ENCODE results near the gene ARRB1. TPM values are rescaled to one million over a fixed set of nuclear protein-coding genes. Genes with fewer than 3 reads are reported as not detected.

ARRB1 gene
- total and polyA plus RNA-seq, 2 of the 13 experiments (the other 11 are each of a cell fraction or from before 2014, with no cell fraction given), result 22.5 to 35.7 TPM

DNA sequence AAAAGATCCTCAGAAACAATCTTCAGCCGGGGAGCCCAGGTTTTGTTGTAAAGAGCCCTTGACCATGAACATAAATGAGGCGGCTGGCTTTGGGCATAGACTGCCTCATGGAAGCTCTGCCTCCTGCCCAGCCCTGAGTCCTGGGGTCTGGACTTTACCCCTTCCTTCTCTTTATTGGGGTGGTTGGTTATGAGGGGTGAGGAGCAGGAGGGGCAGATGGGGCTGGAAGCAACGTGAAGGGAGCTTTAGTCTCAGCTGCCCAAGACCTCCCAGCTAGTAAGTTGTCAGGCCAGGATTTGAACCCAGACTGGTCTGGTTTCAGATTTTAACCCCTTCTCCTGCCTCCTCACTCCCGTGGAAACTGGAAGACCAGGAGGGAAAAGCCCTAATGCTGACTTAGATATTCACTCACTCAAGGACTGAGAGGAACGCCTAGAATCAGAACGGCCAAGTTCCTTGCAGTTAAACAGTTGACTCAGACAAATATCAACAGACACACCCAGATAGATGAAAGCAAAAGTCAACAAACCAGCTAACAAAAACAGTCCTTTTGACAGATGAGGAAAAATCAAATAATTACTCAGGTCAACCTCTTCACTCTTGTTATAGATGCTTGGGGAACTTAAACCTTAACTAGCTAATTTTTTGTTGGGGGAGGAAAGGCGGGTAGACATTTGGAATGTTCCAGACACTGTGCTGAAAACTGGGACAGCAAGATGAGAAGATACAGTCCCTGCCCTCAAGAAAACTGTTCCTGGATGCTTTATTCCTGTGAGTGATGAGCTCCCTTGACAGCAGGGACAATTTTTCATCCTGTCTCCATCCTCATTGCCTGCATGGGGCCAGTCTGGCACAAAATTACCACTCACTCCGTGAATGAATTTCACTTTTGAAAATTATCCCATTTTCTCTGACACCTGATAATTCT is 20.8 kb upstream of the ARRB1 start (continued):
- TF ChIP-seq, protein P1, sequence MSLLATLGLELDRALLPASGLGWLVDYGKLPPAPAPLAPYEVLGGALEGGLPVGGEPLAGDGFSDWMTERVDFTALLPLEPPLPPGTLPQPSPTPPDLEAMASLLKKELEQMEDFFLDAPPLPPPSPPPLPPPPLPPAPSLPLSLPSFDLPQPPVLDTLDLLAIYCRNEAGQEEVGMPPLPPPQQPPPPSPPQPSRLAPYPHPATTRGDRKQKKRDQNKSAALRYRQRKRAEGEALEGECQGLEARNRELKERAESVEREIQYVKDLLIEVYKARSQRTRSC (CRISPR knock-in tag; IDR thresholded peaks at IDR 0.05; ENCODE audit: low read depth), result no peak
- TF ChIP-seq SRF (IDR thresholded peaks at IDR 0.05; ENCODE audit: low read depth, low read length) (no peak), ZNF792 (CRISPR knock-in tag; IDR thresholded peaks at IDR 0.05) (peak; percentile 58; the same call in 1 of the 2 replicates), ZFAT (CRISPR knock-in tag; conservative IDR thresholded peaks at IDR 0.05) (no peak), ZBTB20 (CRISPR knock-in tag; IDR thresholded peaks at IDR 0.05; ENCODE audit: borderline replicate concordance, low read depth) (no peak), ZNF138 (CRISPR knock-in tag; IDR thresholded peaks at IDR 0.05; ENCODE audit: low read depth) (no peak), ISX (CRISPR knock-in tag; conservative IDR thresholded peaks at IDR 0.05) (no peak), SP140L (CRISPR knock-in tag; IDR thresholded peaks at IDR 0.05; ENCODE audit: borderline replicate concordance) (no peak), GATAD2A (CRISPR knock-in tag; IDR thresholded peaks at IDR 0.05) (peak; percentile 65), MIER2 (CRISPR knock-in tag; IDR thresholded peaks at IDR 0.05) (no peak), DNMT3B (CRISPR knock-in tag; conservative IDR thresholded peaks at IDR 0.05) (no peak), MTF2 (CRISPR knock-in tag; IDR thresholded peaks at IDR 0.05; ENCODE audit: borderline replicate concordance) (no peak)
- TF ChIP-seq, protein P2, sequence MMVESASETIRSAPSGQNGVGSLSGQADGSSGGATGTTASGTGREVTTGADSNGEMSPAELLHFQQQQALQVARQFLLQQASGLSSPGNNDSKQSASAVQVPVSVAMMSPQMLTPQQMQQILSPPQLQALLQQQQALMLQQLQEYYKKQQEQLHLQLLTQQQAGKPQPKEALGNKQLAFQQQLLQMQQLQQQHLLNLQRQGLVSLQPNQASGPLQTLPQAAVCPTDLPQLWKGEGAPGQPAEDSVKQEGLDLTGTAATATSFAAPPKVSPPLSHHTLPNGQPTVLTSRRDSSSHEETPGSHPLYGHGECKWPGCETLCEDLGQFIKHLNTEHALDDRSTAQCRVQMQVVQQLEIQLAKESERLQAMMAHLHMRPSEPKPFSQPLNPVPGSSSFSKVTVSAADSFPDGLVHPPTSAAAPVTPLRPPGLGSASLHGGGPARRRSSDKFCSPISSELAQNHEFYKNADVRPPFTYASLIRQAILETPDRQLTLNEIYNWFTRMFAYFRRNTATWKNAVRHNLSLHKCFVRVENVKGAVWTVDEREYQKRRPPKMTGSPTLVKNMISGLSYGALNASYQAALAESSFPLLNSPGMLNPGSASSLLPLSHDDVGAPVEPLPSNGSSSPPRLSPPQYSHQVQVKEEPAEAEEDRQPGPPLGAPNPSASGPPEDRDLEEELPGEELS (CRISPR knock-in tag; IDR thresholded peaks at IDR 0.05), result peak; percentile 80
- TF ChIP-seq, protein P3, sequence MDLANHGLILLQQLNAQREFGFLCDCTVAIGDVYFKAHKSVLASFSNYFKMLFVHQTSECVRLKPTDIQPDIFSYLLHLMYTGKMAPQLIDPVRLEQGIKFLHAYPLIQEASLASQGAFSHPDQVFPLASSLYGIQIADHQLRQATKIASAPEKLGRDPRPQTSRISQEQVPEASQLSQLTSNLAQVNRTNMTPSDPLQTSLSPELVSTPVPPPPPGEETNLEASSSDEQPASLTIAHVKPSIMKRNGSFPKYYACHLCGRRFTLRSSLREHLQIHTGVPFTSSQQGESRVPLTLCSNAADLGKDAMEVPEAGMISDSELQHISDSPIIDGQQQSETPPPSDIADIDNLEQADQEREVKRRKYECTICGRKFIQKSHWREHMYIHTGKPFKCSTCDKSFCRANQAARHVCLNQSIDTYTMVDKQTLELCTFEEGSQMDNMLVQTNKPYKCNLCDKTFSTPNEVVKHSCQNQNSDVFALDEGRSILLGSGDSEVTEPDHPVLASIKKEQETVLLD (CRISPR knock-in tag; IDR thresholded peaks at IDR 0.05; ENCODE audit: low read depth), result no peak
- TF ChIP-seq, protein P4, sequence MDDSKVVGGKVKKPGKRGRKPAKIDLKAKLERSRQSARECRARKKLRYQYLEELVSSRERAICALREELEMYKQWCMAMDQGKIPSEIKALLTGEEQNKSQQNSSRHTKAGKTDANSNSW (CRISPR knock-in tag; IDR thresholded peaks at IDR 0.05; ENCODE audit: borderline replicate concordance), result no peak
- TF ChIP-seq, protein P5, sequence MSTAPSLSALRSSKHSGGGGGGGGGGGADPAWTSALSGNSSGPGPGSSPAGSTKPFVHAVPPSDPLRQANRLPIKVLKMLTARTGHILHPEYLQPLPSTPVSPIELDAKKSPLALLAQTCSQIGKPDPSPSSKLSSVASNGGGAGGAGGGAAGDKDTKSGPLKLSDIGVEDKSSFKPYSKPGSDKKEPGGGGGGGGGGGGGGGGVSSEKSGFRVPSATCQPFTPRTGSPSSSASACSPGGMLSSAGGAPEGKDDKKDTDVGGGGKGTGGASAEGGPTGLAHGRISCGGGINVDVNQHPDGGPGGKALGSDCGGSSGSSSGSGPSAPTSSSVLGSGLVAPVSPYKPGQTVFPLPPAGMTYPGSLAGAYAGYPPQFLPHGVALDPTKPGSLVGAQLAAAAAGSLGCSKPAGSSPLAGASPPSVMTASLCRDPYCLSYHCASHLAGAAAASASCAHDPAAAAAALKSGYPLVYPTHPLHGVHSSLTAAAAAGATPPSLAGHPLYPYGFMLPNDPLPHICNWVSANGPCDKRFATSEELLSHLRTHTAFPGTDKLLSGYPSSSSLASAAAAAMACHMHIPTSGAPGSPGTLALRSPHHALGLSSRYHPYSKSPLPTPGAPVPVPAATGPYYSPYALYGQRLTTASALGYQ (CRISPR knock-in tag; IDR thresholded peaks at IDR 0.05), result peak; percentile 76; the same call in 1 of the 2 replicates
- TF ChIP-seq, protein P6, sequence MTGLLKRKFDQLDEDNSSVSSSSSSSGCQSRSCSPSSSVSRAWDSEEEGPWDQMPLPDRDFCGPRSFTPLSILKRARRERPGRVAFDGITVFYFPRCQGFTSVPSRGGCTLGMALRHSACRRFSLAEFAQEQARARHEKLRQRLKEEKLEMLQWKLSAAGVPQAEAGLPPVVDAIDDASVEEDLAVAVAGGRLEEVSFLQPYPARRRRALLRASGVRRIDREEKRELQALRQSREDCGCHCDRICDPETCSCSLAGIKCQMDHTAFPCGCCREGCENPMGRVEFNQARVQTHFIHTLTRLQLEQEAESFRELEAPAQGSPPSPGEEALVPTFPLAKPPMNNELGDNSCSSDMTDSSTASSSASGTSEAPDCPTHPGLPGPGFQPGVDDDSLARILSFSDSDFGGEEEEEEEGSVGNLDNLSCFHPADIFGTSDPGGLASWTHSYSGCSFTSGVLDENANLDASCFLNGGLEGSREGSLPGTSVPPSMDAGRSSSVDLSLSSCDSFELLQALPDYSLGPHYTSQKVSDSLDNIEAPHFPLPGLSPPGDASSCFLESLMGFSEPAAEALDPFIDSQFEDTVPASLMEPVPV (CRISPR knock-in tag; IDR thresholded peaks at IDR 0.05), result no peak
- TF ChIP-seq, protein P7, sequence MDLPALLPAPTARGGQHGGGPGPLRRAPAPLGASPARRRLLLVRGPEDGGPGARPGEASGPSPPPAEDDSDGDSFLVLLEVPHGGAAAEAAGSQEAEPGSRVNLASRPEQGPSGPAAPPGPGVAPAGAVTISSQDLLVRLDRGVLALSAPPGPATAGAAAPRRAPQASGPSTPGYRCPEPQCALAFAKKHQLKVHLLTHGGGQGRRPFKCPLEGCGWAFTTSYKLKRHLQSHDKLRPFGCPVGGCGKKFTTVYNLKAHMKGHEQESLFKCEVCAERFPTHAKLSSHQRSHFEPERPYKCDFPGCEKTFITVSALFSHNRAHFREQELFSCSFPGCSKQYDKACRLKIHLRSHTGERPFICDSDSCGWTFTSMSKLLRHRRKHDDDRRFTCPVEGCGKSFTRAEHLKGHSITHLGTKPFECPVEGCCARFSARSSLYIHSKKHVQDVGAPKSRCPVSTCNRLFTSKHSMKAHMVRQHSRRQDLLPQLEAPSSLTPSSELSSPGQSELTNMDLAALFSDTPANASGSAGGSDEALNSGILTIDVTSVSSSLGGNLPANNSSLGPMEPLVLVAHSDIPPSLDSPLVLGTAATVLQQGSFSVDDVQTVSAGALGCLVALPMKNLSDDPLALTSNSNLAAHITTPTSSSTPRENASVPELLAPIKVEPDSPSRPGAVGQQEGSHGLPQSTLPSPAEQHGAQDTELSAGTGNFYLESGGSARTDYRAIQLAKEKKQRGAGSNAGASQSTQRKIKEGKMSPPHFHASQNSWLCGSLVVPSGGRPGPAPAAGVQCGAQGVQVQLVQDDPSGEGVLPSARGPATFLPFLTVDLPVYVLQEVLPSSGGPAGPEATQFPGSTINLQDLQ (CRISPR knock-in tag; IDR thresholded peaks at IDR 0.05), result no peak
